ENCODE data around the gene MGMT. TPM values are rescaled to one million over a fixed set of nuclear protein-coding genes. Genes with fewer than 3 reads are reported as not detected.

The MGMT gene
- total and polyA plus RNA-seq, 9 donors = 13.2 to 28.5 (median 15.8) TPM

DNA sequence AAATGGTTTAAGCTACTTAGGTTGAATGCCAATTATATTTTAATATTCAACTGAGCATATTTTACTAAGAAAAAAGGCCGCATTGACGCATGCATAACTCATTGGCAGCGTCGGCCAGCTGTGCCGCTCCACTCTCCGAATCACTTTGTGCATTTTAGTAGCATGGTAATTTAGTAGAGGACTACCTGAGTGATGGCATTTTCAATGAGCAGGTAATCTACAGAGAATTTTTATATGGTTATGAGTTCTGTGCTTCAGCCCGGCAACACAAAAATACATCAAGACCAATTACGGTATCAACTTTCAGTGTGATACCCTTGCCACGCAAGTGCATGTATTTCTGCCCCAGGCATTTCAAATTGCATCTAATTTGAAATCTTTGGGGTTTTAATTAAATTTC, 249.8 kb downstream of the MGMT start:
- peaks cover 2% of the 10 kb centered on the region for H3K9me3 ChIP-seq (replicated peaks; ENCODE audit: control insufficient read depth, low read depth, low read length)
- DNase-seq = no peak
- no CpG with 5 or more reads among the region's 9 CpGs for WGBS (ENCODE audit: insufficient coverage)

GRCh38 chr10:129717816-129718547, 250.9 kb downstream of the MGMT start:
- 83% methylated on average over 14 of the region's 14 CpGs for WGBS (ENCODE audit: insufficient coverage)

More for the DNA sequence above, 249.8 kb downstream of the MGMT start:
- H3K4me3 ChIP-seq (ENCODE audit: low read length) = no peak overlapping the region
- peaks cover 9% of the 10 kb centered on the region for H3K4me1 ChIP-seq (ENCODE audit: control insufficient read depth, insufficient read depth, low read length)
- no peak overlapping the region for H3K27ac ChIP-seq (ENCODE audit: low read length)
- no peaks in the 10 kb centered on the region for H3K27me3 ChIP-seq (ENCODE audit: control insufficient read depth, insufficient read depth, low read length)
- H3K36me3 ChIP-seq (ENCODE audit: control insufficient read depth, insufficient read depth, low read length) = peaks cover 4% of the 10 kb centered on the region

DNA sequence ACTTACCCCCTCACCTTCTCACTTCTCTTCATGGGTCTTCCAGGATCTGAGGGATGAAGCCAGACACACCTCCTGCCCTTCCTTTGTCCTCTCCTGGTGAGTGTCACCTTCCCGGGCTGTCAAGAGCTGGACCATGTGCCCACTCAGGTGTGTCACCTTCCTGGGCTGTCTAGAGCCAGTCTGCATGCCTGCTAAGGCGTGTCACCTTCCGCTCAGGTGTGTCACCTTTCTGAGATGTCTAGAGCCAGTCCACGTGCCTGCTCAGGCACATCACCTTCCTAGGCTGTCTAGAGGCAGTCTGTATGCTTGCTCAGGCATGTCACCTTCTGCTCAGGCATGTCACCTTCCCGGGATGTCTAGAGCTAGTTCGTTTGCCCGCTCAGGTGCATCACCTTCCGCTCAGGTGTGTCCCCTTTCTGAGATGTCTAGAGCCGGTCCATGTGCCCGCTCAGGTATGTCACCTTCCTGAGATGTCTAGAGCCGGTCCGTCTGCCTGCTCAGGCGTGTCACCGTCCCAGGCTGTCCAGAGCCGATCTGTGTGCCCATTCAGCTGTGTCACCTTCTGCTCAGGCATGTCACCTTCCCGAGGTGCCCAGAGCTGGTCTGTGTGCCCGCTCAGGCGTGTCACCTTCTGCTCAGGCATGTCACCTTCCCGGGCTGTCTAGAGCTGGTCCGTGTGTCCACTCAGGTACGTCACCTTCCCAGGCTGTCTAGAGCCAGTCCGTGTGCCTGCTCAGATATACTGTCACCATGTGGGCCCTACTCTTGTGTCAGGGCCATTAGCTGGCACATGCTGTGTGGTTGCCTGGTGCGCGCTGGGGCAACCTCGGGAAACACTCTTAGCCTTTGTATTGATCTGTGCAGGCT, 251.7 kb downstream of the MGMT start:
- WGBS (ENCODE audit: insufficient coverage) = 95% methylated on average over 25 of the region's 25 CpGs
- Histone ChIP-seq H3K36me3 (ENCODE audit: control insufficient read depth, insufficient read depth, low read length) (peaks cover 4% of the 10 kb centered on the region), H3K4me1 (ENCODE audit: control insufficient read depth, insufficient read depth, low read length) (peaks cover 7% of the 10 kb centered on the region), H3K27me3 (ENCODE audit: control insufficient read depth, insufficient read depth, low read length) (no peaks in the 10 kb centered on the region), H3K4me3 (ENCODE audit: low read length) (no peak overlapping the region), H3K9me3 (replicated peaks; ENCODE audit: control insufficient read depth, low read depth, low read length) (peaks cover 4% of the 10 kb centered on the region), H3K27ac (ENCODE audit: low read length) (no peak overlapping the region)
- no peak for DNase-seq

More at GRCh38 chr10:129717816-129718547, 250.9 kb downstream of the MGMT start:
- H3K36me3 ChIP-seq (ENCODE audit: control insufficient read depth, insufficient read depth, low read length) = peaks cover 4% of the 10 kb centered on the region
- no peak overlapping the region for H3K27ac ChIP-seq (ENCODE audit: low read length)
- peaks cover 4% of the 10 kb centered on the region for H3K9me3 ChIP-seq (replicated peaks; ENCODE audit: control insufficient read depth, low read depth, low read length)
- peaks cover 7% of the 10 kb centered on the region for H3K4me1 ChIP-seq (ENCODE audit: control insufficient read depth, insufficient read depth, low read length)
- no peaks in the 10 kb centered on the region for H3K27me3 ChIP-seq (ENCODE audit: control insufficient read depth, insufficient read depth, low read length)
- no peak for DNase-seq
- no peak overlapping the region for H3K4me3 ChIP-seq (ENCODE audit: low read length)

DNA sequence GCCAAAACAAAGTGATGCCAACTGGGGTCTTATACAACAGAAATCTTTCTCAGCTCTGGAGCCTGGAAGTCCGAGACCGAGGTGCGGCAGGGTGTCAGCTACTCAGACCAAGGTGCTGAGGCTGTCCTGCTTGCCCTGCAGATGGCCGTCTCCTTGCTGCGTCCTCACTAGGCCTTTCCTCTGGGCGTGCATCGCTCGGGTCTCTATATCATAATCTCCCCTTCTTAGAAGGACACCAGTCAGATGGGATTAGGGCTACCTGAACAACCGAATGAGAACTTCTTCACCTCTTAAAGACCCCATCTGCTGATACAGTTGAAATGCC, 252.3 kb downstream of the MGMT start:
- no peak for DNase-seq
- no peak overlapping the region for H3K4me3 ChIP-seq (ENCODE audit: low read length)
- peaks cover 7% of the 10 kb centered on the region for H3K4me1 ChIP-seq (ENCODE audit: control insufficient read depth, insufficient read depth, low read length)
- peaks cover 4% of the 10 kb centered on the region for H3K9me3 ChIP-seq (replicated peaks; ENCODE audit: control insufficient read depth, low read depth, low read length)
- no peak overlapping the region for H3K27ac ChIP-seq (ENCODE audit: low read length)
- peaks cover 4% of the 10 kb centered on the region for H3K36me3 ChIP-seq (ENCODE audit: control insufficient read depth, insufficient read depth, low read length)
- WGBS (ENCODE audit: insufficient coverage) = 91% methylated on average over 7 of the region's 9 CpGs
- H3K27me3 ChIP-seq (ENCODE audit: control insufficient read depth, insufficient read depth, low read length) = no peaks in the 10 kb centered on the region

- peaks cover 7% of the 10 kb centered on the region for H3K4me1 ChIP-seq (ENCODE audit: control insufficient read depth, insufficient read depth, low read length)
- no CpG with 5 or more reads among the region's 12 CpGs for WGBS (ENCODE audit: insufficient coverage)
- H3K9me3 ChIP-seq (replicated peaks; ENCODE audit: control insufficient read depth, low read depth, low read length) = peaks cover 4% of the 10 kb centered on the region
- H3K36me3 ChIP-seq (ENCODE audit: control insufficient read depth, insufficient read depth, low read length) = peaks cover 4% of the 10 kb centered on the region
- H3K27me3 ChIP-seq (ENCODE audit: control insufficient read depth, insufficient read depth, low read length) = no peaks in the 10 kb centered on the region
- H3K4me3 ChIP-seq (ENCODE audit: low read length) = no peak overlapping the region
- DNase-seq = no peak
- H3K27ac ChIP-seq (ENCODE audit: low read length) = no peak overlapping the region
These were observed 253.0 kb downstream of the MGMT start for GRCh38 chr10:129719889-129720590.

DNA sequence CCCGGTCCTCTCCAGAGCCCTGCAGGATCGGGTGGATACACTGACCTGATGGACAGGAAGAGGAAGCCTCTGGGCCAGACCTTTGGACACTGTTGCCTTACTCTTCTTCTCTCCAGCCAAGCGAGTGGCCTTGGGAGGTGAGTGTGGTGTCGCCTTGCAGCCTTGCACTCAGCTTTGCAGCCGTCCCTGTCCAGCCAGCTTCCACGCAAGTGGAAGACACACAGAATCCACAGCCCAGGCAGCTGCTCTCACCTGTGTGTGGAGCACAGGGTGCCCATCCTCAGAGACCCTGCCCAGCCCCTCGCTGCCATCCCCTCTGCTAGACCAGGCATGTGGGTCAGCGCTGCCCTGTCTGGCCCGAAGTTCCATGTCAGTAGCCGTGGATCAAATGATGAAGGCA, 258.0 kb downstream of the MGMT start:
- H3K36me3 ChIP-seq (ENCODE audit: control insufficient read depth, insufficient read depth, low read length) = no peaks in the 10 kb centered on the region
- H3K27me3 ChIP-seq (ENCODE audit: control insufficient read depth, insufficient read depth, low read length) = no peaks in the 10 kb centered on the region
- H3K4me3 ChIP-seq (ENCODE audit: low read length) = no peak overlapping the region
- DNase-seq = no peak
- H3K4me1 ChIP-seq (ENCODE audit: control insufficient read depth, insufficient read depth, low read length) = peaks cover 3% of the 10 kb centered on the region
- WGBS (ENCODE audit: insufficient coverage) = 86% methylated on average over 5 of the region's 10 CpGs
- H3K9me3 ChIP-seq (replicated peaks; ENCODE audit: control insufficient read depth, low read depth, low read length) = peaks cover 11% of the 10 kb centered on the region
- H3K27ac ChIP-seq (ENCODE audit: low read length) = no peak overlapping the region

DNA sequence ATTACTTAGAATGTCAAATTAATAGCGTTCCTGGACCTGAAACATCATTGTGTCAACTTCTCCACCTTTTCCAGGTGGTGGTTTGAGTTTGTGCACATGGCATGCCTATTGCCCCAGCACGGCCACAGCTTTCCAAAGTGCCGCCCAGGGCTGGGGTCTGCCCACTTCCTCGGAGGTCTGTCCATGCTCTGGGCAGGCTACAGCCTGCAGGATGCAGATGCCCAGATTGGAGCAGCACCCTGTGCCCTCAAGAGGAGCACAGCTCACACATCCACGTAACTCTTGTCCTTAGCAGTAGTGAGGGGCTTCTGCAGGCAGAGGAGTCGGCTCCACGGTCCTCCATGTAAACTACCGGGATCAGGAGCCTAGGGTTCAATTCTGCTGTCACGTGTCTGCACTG, 258.4 kb downstream of the MGMT start:
- no peaks in the 10 kb centered on the region for H3K4me1 ChIP-seq (ENCODE audit: control insufficient read depth, insufficient read depth, low read length)
- no peak overlapping the region for H3K4me3 ChIP-seq (ENCODE audit: low read length)
- no peaks in the 10 kb centered on the region for H3K36me3 ChIP-seq (ENCODE audit: control insufficient read depth, insufficient read depth, low read length)
- DNase-seq = no peak
- peaks cover 11% of the 10 kb centered on the region for H3K9me3 ChIP-seq (replicated peaks; ENCODE audit: control insufficient read depth, low read depth, low read length)
- 90% methylated on average over 9 of the region's 9 CpGs for WGBS (ENCODE audit: insufficient coverage)
- H3K27ac ChIP-seq (ENCODE audit: low read length) = no peak overlapping the region
- H3K27me3 ChIP-seq (ENCODE audit: control insufficient read depth, insufficient read depth, low read length) = no peaks in the 10 kb centered on the region

GRCh38 chr10:129725890-129726631, 259.0 kb downstream of the MGMT start:
- no peaks in the 10 kb centered on the region for H3K36me3 ChIP-seq (ENCODE audit: control insufficient read depth, insufficient read depth, low read length)
- H3K4me3 ChIP-seq (ENCODE audit: low read length) = no peak overlapping the region
- no peaks in the 10 kb centered on the region for H3K4me1 ChIP-seq (ENCODE audit: control insufficient read depth, insufficient read depth, low read length)
- H3K27ac ChIP-seq (ENCODE audit: low read length) = no peak overlapping the region
- no peaks in the 10 kb centered on the region for H3K27me3 ChIP-seq (ENCODE audit: control insufficient read depth, insufficient read depth, low read length)
- no peak for DNase-seq
- 86% methylated on average over 7 of the region's 10 CpGs for WGBS (ENCODE audit: insufficient coverage)
- H3K9me3 ChIP-seq (replicated peaks; ENCODE audit: control insufficient read depth, low read depth, low read length) = peaks cover 11% of the 10 kb centered on the region

DNA sequence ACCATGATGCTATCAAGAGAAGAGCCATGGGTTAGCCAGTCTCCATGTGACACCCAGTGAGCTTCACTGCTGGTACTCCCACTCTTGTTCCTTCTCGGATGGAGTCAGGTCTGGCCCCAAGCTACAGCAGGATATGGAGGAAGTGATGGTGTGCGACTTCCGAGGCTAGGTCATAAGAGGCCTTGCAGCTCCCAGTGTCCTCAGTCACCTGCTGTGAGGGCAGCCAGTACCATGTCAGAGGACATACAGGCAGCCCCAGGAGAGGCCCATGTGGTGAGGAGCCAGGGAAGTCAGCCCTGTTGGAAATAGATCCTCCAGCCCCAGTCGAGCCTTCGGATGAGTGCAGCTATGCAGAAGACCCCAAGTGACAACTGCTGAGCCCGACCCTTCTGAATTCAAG, 260.0 kb downstream of the MGMT start:
- Histone ChIP-seq H3K4me3 (ENCODE audit: low read length) (no peak overlapping the region), H3K4me1 (ENCODE audit: control insufficient read depth, insufficient read depth, low read length) (no peaks in the 10 kb centered on the region), H3K9me3 (replicated peaks; ENCODE audit: control insufficient read depth, low read depth, low read length) (peaks cover 9% of the 10 kb centered on the region), H3K36me3 (ENCODE audit: control insufficient read depth, insufficient read depth, low read length) (no peaks in the 10 kb centered on the region), H3K27me3 (ENCODE audit: control insufficient read depth, insufficient read depth, low read length) (no peaks in the 10 kb centered on the region), H3K27ac (ENCODE audit: low read length) (no peak overlapping the region)
- no peak for DNase-seq
- WGBS (ENCODE audit: insufficient coverage) = 100% methylated on average over 4 of the region's 6 CpGs

Measured in muscle of leg (tissue), 11 donors.